GM21423 (cell line): ENCODE measurements around the gene ABHD17A.
"Not testable (repeated sequence)": the region's sequence is repeated elsewhere in the genome, so short reads cannot be mapped to it uniquely, and the experiment has no call there.

ENCODE experiments used
- ATAC-seq: cut with Tn5 transposase; IDR thresholded peaks from one replicate; pipeline ENCODE4 v1.9.1; 2021; ENCODE audit warnings: mild to moderate bottlenecking, moderate library complexity; ENCODE audit not compliant: unreplicated experiment

The ABHD17A gene

DNA sequence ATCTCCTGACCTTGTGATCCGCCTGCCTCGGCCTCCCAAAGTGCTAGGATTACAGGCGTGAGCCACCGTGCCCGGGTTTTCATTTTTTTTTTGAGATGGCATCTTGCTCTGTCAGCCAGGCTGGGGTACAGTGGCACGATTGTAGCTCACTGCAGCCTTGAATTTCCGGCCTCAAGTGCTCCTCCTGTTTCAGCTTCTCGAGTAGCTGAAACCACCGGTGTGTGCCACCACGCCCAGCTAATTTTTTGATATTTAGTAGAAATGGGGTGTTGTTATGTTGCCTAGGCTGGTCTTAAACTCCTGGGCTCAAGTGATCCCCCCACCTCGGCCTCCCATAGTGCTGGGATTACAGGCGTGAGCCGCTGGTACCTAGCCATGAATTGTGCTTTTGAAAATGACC lies 25.8 kb upstream of the ABHD17A start:
- ATAC-seq: no peak

DNA sequence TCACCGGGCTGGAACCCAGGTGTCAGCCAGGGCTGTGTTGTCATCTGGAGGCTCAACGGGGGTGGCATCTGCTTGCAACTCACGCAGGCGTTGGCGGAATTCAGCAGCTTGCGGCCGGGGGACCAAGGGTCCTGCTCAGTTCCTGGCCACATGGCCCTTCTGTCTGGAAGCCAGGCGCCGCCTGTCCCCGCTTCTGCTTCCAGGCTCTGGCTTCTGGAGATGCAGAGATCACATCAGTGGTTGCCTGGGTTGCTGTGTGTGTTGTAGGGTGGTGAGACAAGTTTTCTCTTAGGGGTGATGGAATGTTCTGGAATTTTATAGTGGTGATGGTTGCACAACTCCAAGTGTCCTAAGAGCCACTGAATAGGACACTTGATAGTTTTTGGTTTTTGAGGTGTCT lies 24.9 kb upstream of the ABHD17A start:
- ATAC-seq: no peak

DNA sequence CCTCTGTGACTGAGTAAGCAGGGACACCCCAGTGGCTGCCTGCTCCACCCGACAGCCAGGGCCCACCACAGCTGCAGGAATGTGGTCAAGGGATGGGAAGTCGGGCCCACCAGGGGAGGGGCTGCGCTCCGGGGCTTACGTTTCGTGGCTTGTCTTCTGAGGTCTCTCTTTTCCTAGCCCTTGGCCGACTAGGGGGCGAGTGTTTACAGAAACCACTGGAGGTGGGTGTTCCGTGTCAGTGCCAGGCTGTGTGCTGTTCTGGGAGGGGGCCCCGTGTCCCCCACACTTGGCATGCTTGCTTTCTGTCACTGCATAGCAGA lies 24.4 kb upstream of the ABHD17A start:
- no peak for ATAC-seq

GRCh38 chr19:1908364-1908678 lies 23.0 kb upstream of the ABHD17A start:
- ATAC-seq: no peak

- no peak for ATAC-seq
Observed at GRCh38 chr19:1907563-1908363, 22.5 kb upstream of the ABHD17A start.

DNA sequence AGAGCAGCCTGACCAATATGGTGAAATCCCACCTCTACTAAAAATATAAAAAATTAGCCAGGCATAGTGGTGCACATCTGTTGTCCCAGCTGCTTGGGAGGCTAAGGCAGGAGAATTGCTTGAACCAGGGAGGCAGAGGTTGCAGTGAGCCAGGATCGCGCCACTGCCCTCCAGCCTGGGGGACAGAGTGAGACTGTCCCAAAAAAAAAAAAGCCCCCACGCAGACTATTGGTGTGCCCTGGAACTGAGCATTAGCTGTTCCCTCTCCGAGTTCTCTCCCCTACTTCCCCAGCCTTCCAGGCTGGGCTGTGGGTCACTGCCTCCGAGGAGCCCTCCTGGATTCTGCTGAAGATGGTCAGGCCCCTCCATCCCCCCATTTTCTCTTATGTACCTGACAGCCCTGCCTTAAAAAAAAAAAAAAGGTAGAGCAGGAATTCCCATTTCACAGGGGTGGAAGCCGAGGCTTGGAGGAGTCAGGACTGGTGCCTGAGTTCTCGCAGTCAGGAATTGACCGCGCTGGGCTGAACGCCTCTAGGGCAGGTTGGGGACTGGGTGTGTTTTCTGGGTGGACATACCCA lies 21.8 kb upstream of the ABHD17A start:
- no peak for ATAC-seq

DNA sequence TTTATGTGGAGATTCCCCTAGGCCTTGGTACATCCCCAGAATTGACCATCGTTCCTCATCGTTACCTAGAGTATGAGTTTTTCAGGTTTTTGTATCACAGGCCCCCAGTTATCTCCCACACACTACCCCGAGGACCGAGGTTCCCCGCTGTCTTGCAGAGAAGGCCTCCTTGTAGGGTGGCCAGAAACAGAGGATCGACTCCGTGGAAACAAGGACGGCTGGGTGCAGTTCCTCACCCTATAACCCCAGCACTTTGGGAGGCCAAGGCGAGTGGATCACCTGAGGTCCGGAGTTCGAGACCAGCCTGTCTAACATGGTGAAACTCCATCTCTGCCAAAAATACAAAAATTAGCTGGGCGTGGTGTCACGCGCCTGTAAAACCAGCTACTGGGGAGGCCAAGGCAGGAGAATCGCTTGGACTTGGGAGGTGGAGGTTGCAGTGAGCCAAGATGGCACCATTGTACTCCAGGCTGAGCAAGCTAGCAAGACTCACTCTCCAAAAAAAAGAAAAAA lies 20.6 kb upstream of the ABHD17A start:
- ATAC-seq: no peak

DNA sequence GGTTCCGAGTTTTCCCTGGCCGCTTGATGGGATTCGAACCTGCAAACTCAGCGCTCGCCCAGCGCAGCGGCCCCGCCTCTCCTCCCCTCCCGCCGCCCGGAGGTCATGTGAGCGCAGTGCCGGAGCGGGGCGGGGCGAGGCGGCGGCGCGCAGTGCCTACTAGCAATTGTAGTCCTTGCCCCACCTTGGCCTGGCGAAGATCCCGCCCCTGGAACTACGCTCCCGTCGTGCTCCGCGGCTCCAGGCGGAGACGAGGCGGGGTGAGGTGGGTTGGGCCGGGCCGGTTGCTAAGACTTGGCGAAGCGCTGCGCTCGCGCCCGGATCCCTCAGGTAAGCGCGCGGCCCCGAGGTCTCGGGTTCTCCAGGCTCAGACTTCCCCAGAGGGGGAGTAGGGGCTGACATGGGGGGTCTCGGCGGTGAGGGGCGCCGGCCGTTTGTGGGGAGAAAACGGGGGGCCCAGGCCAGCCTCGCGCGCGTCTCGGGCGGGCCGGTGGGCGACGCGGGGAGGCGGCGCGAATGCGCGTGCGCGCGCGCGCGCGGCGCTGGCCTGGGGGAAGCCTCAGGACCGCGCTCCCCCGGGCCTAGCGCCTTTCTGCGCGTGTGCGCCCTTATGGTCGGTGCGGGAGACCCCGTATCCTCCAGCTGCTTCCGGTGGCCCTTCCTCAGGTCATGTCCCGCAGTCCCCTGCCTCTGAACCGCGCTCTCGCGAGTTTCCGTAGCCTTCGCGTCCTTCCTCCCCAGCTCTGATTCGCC lies 20.0 kb upstream of the ABHD17A start, which contains the start of the genes ADAT3 and SCAMP4:
ADAT3 (plus strand) TSS at position 290 of the 753 bp plus-strand sequence. CDS start 6,649 bp downstream, outside the sequence.
SCAMP4 (plus strand) TSS at position 290 of the 753 bp plus-strand sequence. CDS start 9,621 bp downstream, outside the sequence.
- ATAC-seq: peak; percentile 77

DNA sequence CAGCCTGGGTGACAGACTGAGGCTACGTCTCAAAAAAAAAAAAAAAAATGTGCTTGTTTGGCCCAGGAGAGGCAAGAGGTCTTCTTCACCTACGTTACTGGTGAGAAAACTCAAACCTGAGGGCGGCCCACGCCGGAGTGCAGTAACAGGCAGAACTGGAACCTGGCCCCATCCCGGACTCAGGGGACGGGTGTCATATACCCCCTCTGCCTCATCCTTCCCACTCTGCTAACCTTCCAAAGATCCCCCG lies 19.5 kb upstream of the ABHD17A start:
- no peak for ATAC-seq

DNA sequence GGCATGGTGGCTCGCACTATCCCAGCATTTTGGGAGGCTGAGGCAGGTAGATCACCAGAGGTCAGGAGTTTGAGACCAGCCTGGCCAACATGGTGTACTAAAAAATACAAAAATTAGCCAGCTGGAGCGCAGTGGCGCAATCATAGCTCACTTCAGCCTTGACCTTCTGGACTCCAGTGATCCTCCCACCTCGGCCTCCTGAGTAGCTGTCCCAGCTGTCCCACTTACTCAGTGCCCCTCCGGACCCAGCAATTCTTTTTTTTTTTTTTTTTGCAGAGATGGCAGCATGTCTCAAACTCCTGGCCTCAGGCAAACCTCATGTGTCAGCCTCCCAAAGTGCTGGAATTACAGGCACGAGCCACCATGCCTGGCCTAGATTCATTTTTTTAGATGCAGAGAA lies 17.6 kb upstream of the ABHD17A start:
- no peak for ATAC-seq

- ATAC-seq: no peak
Observed at GRCh38 chr19:1901940-1902404, 16.7 kb upstream of the ABHD17A start.

GRCh38 chr19:1896508-1896907 lies 11.2 kb upstream of the ABHD17A start:
- no peak for ATAC-seq

- ATAC-seq: no peak
Observed at GRCh38 chr19:1893791-1894190, 8.5 kb upstream of the ABHD17A start.

DNA sequence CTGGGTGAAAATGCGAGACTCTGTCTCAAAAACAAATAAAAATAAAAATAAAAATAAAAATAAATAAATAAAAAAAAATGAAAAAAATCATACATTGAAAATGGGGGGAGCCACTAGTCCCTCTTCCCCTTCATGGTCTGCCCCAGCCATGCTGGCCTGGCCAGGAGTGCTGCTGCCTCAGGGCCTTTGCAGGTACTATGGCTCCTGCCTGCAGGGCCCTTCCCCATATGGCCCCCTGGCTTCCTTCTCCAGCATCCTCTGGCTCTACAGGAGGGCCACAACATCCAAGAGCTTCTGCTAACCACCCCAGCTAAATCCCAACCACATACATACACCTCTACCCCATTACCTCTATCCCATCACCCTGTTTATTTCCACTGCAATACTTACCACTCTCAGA lies 4.6 kb upstream of the ABHD17A start:
- ATAC-seq: no peak

DNA sequence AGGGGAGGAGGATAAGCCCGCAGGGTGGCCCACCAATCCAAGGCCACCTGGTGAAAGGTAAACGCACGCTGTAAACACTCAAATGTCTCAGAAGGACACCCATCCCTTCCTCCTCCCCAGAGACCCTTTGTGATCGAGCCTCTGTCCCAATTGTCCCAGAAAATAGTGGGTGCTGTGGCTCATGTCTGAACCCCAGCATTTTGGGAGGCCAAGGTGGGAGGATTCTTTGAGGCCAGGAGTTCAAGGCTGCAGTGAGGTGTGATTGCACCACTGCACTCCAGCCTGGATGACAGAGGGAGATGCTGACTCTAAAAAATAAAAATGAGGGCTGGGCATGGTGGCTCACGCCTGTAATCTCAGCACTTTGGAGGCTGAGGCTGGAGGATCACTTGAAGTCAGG lies 3.1 kb upstream of the ABHD17A start:
- ATAC-seq: no peak

DNA sequence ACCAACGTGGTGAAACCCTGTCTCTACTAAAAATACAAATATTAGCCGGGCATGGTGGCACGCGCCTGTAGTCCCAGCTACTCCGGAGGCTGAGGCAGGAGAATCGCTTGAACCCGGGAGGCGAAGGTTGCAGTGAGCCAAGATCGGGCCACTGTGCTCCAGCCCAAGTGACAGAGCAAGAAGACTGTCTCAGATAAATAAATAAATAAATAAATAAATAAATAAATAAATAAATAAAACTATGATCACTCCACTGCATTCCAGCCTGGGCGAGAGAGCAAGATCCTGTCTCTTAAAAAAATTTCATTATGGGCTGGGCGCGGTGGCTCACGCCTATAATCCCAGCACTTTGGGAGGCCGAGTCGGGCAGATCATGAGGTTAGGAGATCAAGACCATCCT lies 1.1 kb upstream of the ABHD17A start:
- not testable (repeated sequence) for ATAC-seq

DNA sequence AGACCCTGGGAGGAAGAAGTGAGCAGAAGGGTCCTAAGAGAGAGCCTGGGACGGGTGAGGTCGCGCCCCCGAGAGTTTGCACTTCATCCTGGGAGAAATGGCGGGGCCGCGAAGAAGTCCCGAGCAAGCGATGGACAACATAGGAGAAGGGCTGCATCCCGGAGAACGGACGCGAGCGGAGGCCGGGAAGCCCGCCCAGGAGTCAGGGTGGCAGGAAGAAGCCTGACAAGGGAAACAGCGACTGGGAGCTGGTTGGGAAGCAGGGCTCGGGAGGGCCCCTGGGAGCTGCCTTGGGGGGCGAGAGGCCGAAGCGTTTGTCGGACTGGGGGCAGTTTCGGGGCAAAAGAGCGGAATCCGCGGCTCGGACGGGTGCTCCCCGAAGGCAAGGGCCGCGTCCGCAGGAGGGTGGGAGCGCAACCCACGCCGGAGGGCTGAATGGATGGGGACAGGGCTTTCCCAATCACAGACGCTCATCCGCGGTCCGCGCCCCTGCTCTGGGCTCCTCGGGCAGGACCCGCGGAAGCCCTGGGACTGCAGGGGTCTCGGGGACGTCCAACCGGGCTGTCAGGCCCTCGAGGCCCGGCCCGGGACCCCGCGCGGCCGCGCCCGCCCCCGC lies 469 bp downstream of the ABHD17A start:
- ATAC-seq: peak; percentile 10

DNA sequence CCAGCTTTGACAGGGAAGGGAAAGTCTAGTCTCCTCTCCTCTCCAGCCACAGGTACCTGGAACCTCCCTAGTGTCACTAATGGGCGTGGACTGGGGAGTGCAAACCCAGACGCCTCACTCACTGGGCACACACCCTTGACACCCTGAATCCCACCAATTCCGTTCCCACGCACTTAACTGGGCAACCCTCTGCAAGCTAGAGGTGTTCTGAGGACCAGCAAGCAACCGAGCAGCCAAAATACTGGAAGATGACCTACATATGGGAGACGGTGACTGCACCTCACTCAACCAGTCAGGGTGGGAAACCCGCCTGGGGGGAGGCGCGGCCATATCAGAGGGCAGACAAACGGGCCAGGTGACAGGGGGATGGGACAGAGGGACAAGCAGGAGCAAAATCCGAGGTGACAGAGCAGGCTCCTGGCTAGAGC lies 991 bp downstream of the ABHD17A start:
- ATAC-seq: no peak

- ATAC-seq: no peak
Observed at GRCh38 chr19:1883784-1884183, 1.5 kb downstream of the ABHD17A start.

GRCh38 chr19:1882786-1883692 lies 2.3 kb downstream of the ABHD17A start:
- no peak for ATAC-seq
